Colon (tissue), 2 donors: ENCODE data around the gene RELL1.

Experiments
- FAIRE-seq: peaks from 2 replicates; lab custom pipeline; 2012; peaks lifted over from hg19 to GRCh38; lab: Jason Lieb, UNC
- donor health status: control.
- donor health status: control.

RELL1 gene

GRCh38 chr4:37635155-37635554 is 51.0 kb downstream of the RELL1 start:
- FAIRE-seq: no peak

- FAIRE-seq: no peak
Observed at GRCh38 chr4:37634180-37634579, 52.0 kb downstream of the RELL1 start.

- no peak for FAIRE-seq
Observed at GRCh38 chr4:37632836-37633235, 53.3 kb downstream of the RELL1 start.

GRCh38 chr4:37631551-37631950 is 54.6 kb downstream of the RELL1 start:
- FAIRE-seq: no peak

GRCh38 chr4:37629713-37630112 is 56.5 kb downstream of the RELL1 start:
- FAIRE-seq: no peak

- FAIRE-seq: no peak
Observed at GRCh38 chr4:37628977-37629609, 57.1 kb downstream of the RELL1 start.

- no peak for FAIRE-seq
Observed at GRCh38 chr4:37627263-37627662, 58.9 kb downstream of the RELL1 start.

- no peak for FAIRE-seq
Observed at GRCh38 chr4:37625499-37625898, 60.7 kb downstream of the RELL1 start.

GRCh38 chr4:37623940-37624339 is 62.2 kb downstream of the RELL1 start:
- FAIRE-seq: no peak

GRCh38 chr4:37623125-37623524 is 63.1 kb downstream of the RELL1 start:
- no peak for FAIRE-seq

GRCh38 chr4:37620176-37620575 is 66.0 kb downstream of the RELL1 start:
- FAIRE-seq: no peak

- no peak for FAIRE-seq
Observed at GRCh38 chr4:37615720-37616063, 70.5 kb downstream of the RELL1 start.

GRCh38 chr4:37615059-37615719 is 71.0 kb downstream of the RELL1 start:
- no peak for FAIRE-seq

- FAIRE-seq: no peak
Observed at GRCh38 chr4:37612811-37613210, 73.4 kb downstream of the RELL1 start.

- FAIRE-seq: no peak
Observed at GRCh38 chr4:37609626-37610025, 76.5 kb downstream of the RELL1 start.

GRCh38 chr4:37607018-37607417 is 79.2 kb downstream of the RELL1 start:
- FAIRE-seq: no peak

- no peak for FAIRE-seq
Observed at GRCh38 chr4:37605843-37606565, 80.2 kb downstream of the RELL1 start.

GRCh38 chr4:37604461-37604860 is 81.7 kb downstream of the RELL1 start:
- FAIRE-seq: no peak

GRCh38 chr4:37603711-37604110 is 82.5 kb downstream of the RELL1 start:
- no peak for FAIRE-seq

GRCh38 chr4:37603070-37603468 is 83.1 kb downstream of the RELL1 start:
- FAIRE-seq: no peak

- no peak for FAIRE-seq
Observed at GRCh38 chr4:37602454-37603069, 83.6 kb downstream of the RELL1 start.

GRCh38 chr4:37601531-37601930 is 84.6 kb downstream of the RELL1 start:
- FAIRE-seq: no peak
